ENCODE measurements around the gene SDR42E1.

SDR42E1 gene

DNA sequence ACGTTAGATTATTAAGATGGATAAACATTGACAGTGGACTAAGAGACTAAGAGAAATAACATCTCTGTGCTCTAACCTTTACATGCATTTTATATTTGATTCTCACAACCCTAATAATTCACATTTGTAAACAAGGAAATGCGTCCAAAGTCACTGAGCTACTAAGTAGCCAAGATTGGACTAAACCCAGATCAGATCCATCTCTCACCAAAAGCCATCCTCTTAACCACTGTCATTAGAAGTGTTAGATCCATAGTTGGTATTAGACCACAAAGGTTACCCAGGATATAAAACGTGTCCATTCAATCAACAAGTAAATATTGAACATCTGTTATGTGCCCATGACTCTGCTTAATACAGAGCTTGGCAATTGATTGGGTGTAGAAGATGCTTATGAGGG is 29.0 kb upstream of the SDR42E1 start:
- TF ChIP-seq, protein P1, sequence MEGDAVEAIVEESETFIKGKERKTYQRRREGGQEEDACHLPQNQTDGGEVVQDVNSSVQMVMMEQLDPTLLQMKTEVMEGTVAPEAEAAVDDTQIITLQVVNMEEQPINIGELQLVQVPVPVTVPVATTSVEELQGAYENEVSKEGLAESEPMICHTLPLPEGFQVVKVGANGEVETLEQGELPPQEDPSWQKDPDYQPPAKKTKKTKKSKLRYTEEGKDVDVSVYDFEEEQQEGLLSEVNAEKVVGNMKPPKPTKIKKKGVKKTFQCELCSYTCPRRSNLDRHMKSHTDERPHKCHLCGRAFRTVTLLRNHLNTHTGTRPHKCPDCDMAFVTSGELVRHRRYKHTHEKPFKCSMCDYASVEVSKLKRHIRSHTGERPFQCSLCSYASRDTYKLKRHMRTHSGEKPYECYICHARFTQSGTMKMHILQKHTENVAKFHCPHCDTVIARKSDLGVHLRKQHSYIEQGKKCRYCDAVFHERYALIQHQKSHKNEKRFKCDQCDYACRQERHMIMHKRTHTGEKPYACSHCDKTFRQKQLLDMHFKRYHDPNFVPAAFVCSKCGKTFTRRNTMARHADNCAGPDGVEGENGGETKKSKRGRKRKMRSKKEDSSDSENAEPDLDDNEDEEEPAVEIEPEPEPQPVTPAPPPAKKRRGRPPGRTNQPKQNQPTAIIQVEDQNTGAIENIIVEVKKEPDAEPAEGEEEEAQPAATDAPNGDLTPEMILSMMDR (IDR thresholded peaks at IDR 0.05; ENCODE audit: extremely low read depth, missing control alignments), result no peak
- no peak for DNase-seq (ENCODE audit: low spot score)

DNA sequence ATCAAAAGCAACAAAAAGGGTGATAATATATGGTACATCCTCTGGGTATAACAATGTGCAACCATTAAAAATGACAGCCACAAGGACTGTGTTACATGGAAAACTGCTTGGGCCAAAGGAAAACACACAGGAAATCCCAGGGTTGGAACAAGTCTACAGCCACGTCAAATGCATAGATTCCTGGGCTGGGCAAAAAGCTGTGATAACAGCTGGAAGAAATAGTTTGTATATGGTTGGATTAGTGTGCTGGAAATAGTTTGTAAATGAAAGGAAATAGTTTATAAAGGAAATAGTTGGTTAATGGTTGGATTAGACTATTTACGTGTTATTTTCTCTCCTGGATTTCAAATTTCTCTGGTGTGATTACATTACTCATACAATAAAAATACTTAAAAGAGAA is 26.4 kb upstream of the SDR42E1 start:
- DNase-seq (ENCODE audit: low spot score), result no peak
- TF ChIP-seq, protein P1 (IDR thresholded peaks at IDR 0.05; ENCODE audit: extremely low read depth, missing control alignments), result no peak

DNA sequence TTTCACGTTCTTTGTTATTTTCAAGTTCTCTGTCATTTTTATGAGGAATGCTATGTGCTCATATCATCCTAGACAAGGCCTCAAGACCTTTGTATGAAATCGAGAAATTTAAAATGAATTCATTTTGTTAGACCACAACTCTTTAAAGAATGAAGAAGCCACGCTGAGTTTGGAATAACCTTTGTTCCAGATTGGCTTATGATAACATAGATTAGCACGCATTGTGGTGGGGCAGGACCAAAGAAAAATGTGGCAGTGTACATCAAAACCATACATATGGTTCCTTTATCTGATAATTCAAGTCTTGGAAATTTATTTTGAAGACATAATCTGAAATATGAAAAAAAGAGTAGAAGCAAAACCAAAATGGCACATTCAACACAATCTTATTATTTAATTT is 26.0 kb upstream of the SDR42E1 start:
- TF ChIP-seq, protein P1 (IDR thresholded peaks at IDR 0.05; ENCODE audit: extremely low read depth, missing control alignments), result no peak
- no peak for DNase-seq (ENCODE audit: low spot score)

DNA sequence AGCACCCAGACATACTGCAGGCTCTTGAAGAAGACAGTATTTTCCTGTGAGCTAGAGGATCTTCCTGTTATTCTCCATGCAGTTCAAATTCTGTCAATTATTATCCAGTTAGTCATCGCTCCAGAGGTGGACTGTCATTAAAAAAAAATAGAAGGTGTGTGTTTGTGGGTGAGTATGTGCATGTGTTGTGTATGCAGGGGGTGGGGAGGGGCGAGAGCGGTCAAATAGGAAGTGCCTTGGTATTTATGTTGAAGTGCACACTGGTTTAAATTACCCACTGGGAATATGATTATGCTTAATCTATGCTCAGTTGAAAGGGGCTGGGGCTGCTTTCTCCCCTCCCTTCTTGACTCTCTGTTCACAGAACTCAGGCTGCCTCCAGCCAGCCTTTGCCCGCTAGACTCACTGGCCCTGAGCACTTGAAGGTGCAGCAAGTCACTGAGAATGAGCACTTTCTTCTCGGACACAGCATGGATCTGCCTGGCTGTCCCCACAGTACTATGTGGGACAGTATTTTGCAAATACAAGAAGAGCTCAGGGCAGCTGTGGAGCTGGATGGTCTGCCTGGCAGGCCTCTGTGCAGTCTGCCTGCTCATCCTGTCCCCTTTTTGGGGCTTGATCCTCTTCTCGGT is 23.8 kb upstream of the SDR42E1 start, which contains the start of gene HSD17B2:
TSS of gene HSD17B2 (plus strand) at position 273 of the 632 bp plus-strand sequence. CDS start at position 445, 172 bp downstream.
- TF ChIP-seq, protein P1 (IDR thresholded peaks at IDR 0.05; ENCODE audit: extremely low read depth, missing control alignments), result no peak
- no peak for DNase-seq (ENCODE audit: low spot score)

DNA sequence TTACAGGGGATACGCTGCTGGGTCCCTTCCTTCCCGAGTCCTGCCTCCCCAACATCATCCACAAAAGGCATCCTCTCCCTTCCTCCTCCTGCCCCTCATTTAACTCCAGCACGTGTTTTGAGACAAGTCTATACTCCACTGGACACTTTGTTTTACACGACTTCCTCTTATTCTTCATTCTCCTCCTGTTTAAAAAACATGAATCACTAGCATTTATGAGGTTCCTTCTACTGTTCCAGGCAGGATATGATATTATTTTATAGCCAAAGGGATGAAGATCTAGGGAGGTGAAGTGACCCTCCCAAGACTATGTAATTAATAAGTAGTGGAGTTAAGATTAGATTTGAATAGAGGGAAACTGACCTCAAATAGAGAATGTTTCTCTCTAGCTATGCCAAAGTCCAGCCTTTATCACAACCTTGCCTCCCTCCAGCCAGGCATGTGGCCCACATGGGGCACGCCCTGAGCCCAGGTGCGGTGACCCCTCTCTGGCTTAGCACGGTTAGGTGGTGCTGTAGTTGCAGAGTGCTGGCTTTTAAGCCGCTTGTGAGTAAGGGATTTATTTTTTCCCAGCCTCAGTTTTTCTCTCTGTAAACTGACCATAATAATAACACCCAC is 22.5 kb upstream of the SDR42E1 start:
- DNase-seq (ENCODE audit: low spot score), result no peak
- TF ChIP-seq, protein P1 (IDR thresholded peaks at IDR 0.05; ENCODE audit: extremely low read depth, missing control alignments), result no peak

DNA sequence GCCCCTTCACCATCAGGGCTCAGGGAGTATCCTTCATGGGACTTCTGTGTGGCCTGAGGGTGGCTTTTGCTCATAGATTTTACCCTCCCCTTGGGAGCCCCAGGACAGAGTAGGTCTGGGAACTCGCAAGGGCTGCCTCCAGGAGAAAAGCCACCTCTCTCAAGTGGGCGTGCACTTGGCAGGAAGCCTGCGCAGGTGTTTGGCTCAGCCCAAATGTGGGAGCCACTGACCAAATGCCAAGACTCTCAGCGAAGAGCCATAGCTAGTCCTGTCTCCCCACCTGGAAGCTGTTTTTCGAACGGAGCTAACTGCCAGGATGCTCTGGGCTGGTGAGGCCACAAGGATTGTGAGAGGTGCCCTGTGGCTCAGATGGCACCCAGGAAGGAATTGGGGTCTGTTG is 21.7 kb upstream of the SDR42E1 start:
- TF ChIP-seq, protein P1 (IDR thresholded peaks at IDR 0.05; ENCODE audit: extremely low read depth, missing control alignments), result no peak
- DNase-seq (ENCODE audit: low spot score), result no peak

Measured in GM20000 (cell line).